ENCODE measurements around the gene ADAM33. TPM values are rescaled to one million over a fixed set of nuclear protein-coding genes. Genes with fewer than 3 reads are reported as not detected.

ADAM33 gene
- total RNA-seq, 1 donor from 2014 or later, result 34.7 TPM

- H3K27me3 Mint-ChIP-seq (ENCODE audit: unreplicated experiment), result no peaks in the 10 kb centered on the region
Observed at GRCh38 chr20:3652676-3653596, 28.9 kb downstream of the ADAM33 start.

GRCh38 chr20:3652221-3652620 is 29.6 kb downstream of the ADAM33 start:
- Mint-ChIP-seq H3K27ac (ENCODE audit: unreplicated experiment) (no peak overlapping the region), H3K4me1 (ENCODE audit: unreplicated experiment) (no peaks in the 10 kb centered on the region), H3K9me3 (ENCODE audit: unreplicated experiment) (no peaks in the 10 kb centered on the region), H3K27me3 (ENCODE audit: unreplicated experiment) (no peaks in the 10 kb centered on the region), H3K4me3 (ENCODE audit: unreplicated experiment) (no peak overlapping the region), H3K36me3 (ENCODE audit: unreplicated experiment) (peaks cover 20% of the 10 kb centered on the region)
- no peak for DNase-seq (ENCODE audit: extremely low spot score, unreplicated experiment)
- TF ChIP-seq, protein P1, sequence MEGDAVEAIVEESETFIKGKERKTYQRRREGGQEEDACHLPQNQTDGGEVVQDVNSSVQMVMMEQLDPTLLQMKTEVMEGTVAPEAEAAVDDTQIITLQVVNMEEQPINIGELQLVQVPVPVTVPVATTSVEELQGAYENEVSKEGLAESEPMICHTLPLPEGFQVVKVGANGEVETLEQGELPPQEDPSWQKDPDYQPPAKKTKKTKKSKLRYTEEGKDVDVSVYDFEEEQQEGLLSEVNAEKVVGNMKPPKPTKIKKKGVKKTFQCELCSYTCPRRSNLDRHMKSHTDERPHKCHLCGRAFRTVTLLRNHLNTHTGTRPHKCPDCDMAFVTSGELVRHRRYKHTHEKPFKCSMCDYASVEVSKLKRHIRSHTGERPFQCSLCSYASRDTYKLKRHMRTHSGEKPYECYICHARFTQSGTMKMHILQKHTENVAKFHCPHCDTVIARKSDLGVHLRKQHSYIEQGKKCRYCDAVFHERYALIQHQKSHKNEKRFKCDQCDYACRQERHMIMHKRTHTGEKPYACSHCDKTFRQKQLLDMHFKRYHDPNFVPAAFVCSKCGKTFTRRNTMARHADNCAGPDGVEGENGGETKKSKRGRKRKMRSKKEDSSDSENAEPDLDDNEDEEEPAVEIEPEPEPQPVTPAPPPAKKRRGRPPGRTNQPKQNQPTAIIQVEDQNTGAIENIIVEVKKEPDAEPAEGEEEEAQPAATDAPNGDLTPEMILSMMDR (IDR thresholded peaks at IDR 0.05), result no peak

More at GRCh38 chr20:3652676-3653596, 28.9 kb downstream of the ADAM33 start:
- no peak overlapping the region for H3K4me3 Mint-ChIP-seq (ENCODE audit: unreplicated experiment)
- no peak overlapping the region for H3K27ac Mint-ChIP-seq (ENCODE audit: unreplicated experiment)
- DNase-seq (ENCODE audit: extremely low spot score, unreplicated experiment), result no peak
- no peaks in the 10 kb centered on the region for H3K4me1 Mint-ChIP-seq (ENCODE audit: unreplicated experiment)
- H3K9me3 Mint-ChIP-seq (ENCODE audit: unreplicated experiment), result no peaks in the 10 kb centered on the region
- TF ChIP-seq, protein P1 (IDR thresholded peaks at IDR 0.05), result no peak
- peaks cover 16% of the 10 kb centered on the region for H3K36me3 Mint-ChIP-seq (ENCODE audit: unreplicated experiment)

- Mint-ChIP-seq H3K27ac (ENCODE audit: unreplicated experiment) (no peak overlapping the region), H3K4me1 (ENCODE audit: unreplicated experiment) (no peaks in the 10 kb centered on the region), H3K36me3 (ENCODE audit: unreplicated experiment) (peaks cover 21% of the 10 kb centered on the region), H3K4me3 (ENCODE audit: unreplicated experiment) (no peak overlapping the region), H3K9me3 (ENCODE audit: unreplicated experiment) (no peaks in the 10 kb centered on the region), H3K27me3 (ENCODE audit: unreplicated experiment) (no peaks in the 10 kb centered on the region)
- TF ChIP-seq, protein P1 (IDR thresholded peaks at IDR 0.05), result no peak
- DNase-seq (ENCODE audit: extremely low spot score, unreplicated experiment), result no peak
Observed at GRCh38 chr20:3651204-3651962, 30.4 kb downstream of the ADAM33 start.

DNA sequence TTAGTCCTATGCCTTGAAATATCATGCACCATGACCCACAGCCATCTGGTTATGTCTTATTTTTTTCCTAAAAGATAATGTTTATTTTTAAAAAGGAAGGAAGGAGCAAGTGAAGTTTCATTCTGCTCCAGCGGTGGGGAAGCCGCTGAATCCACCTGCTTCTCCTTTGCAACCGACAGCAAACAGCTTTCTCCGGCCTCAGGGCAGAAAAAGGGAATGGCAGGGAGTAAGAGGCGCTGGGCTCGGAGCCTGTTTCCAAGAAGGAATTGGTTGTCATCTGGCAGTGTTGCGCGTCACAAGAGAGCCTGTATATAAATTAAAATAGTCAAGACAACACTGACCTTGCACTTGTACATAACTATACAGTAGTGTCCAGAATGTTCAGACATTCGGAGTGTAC is 32.9 kb downstream of the ADAM33 start:
- Mint-ChIP-seq H3K36me3 (ENCODE audit: unreplicated experiment) (peaks cover 30% of the 10 kb centered on the region), H3K4me1 (ENCODE audit: unreplicated experiment) (no peaks in the 10 kb centered on the region), H3K9me3 (ENCODE audit: unreplicated experiment) (no peaks in the 10 kb centered on the region), H3K27ac (ENCODE audit: unreplicated experiment) (no peak overlapping the region), H3K27me3 (ENCODE audit: unreplicated experiment) (no peaks in the 10 kb centered on the region), H3K4me3 (ENCODE audit: unreplicated experiment) (no peak overlapping the region)
- peak; percentile 51 for DNase-seq (ENCODE audit: extremely low spot score, unreplicated experiment)
- TF ChIP-seq, protein P1 (IDR thresholded peaks at IDR 0.05), result no peak

DNA sequence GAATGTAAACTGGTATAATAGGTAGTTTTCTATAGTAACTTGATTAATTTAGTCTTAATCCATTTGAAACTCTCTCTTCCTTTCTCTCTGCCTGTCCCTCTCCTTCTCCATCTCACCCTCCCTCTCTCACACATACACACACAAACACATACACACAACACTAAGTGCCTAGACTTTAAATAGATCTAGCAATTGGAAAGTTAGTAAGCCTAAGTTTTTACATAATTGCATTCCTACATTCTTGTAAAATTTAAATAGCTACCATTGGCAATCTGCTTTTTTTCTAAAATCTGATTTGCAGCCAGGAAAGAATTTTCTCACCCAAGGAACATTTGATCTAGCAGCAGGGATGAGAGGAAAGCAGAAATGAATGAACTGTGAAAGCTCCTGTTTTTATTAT is 34.3 kb downstream of the ADAM33 start:
- DNase-seq (ENCODE audit: extremely low spot score, unreplicated experiment), result no peak
- no peak overlapping the region for H3K4me3 Mint-ChIP-seq (ENCODE audit: unreplicated experiment)
- no peak overlapping the region for H3K27ac Mint-ChIP-seq (ENCODE audit: unreplicated experiment)
- H3K4me1 Mint-ChIP-seq (ENCODE audit: unreplicated experiment), result no peaks in the 10 kb centered on the region
- H3K27me3 Mint-ChIP-seq (ENCODE audit: unreplicated experiment), result no peaks in the 10 kb centered on the region
- TF ChIP-seq, protein P1 (IDR thresholded peaks at IDR 0.05), result no peak
- H3K36me3 Mint-ChIP-seq (ENCODE audit: unreplicated experiment), result peaks cover 33% of the 10 kb centered on the region
- no peaks in the 10 kb centered on the region for H3K9me3 Mint-ChIP-seq (ENCODE audit: unreplicated experiment)

All from osteocyte (in vitro differentiated cells).